H1 (cell line): ENCODE results near the gene WDR90. TPM values are rescaled to one million over a fixed set of nuclear protein-coding genes. Genes with fewer than 3 reads are reported as not detected.
A peak's percentile ranks its signal among the peaks of the same experiment; 100 is the strongest.

ENCODE experiments used
- GABPA ChIP-seq: IDR thresholded peaks from 2 replicates; pipeline ENCODE4 v1.6.1; 2011; ENCODE audit warnings: mild to moderate bottlenecking, low read length, moderate library complexity, borderline replicate concordance; ENCODE audit not compliant: insufficient read depth
- RBBP5 ChIP-seq: IDR thresholded peaks from 2 replicates; pipeline ENCODE4 v1.7.1; 2012; ENCODE audit warnings: low read depth, mild to moderate bottlenecking, inconsistent platforms, low read length, moderate library complexity, borderline replicate concordance
- polyA plus RNA-seq, 7 experiments: library from polyadenylated mRNA; depleted of rRNA in 3 of 7; stranded (reverse) in 5 of 7; unstranded in 2 of 7; fragments of >200 nt in 5 of 7; fragments of 200-250 nt in 2 of 7; gene quantifications; 1 replicate in 5 of 7; 2 replicates in 1 of 7; 4 replicates in 1 of 7; pipeline versions ENCODE4 v1.2.1 to v1.2.3, GENCODE V29; 2011 to 2013; ENCODE audit warnings: missing spikeins in 2 of 7, mixed read lengths in 2 of 7
- total RNA-seq: library from RNA; stranded (reverse); fragmentation: NEBNext Ultra II Directional; extraction: Animal tissue kit (Norgen Biotek cat#: 25700); gene quantifications from 2 replicates; pipeline ENCODE4 v1.2.1, GENCODE V29; 2021

WDR90 gene
- total and polyA plus RNA-seq, 2 of the 8 experiments (the other 6 are each of a cell fraction or from before 2014, with no cell fraction given) = 24.0 to 47.2 TPM

- TF ChIP-seq GABPA = 0 out of 2 replicates have a peak, but pooled peaks have one; percentile 74
- no peak for TF ChIP-seq RBBP5
Observed at GRCh38 chr16:648071-648780, 939 bp upstream of the WDR90 start (continued).
